Gastrocnemius medialis (tissue), 4 donors: ENCODE results near the gene SDC3. TPM values are rescaled to one million over a fixed set of nuclear protein-coding genes. Genes with fewer than 3 reads are reported as not detected.

Experiments used
- ATAC-seq, 2 donors: fragments of 150-250 bp; one replicate each; pipeline ENCODE4 v1.9.1; 2016
- DNase-seq, 2 donors: peaks; one replicate each; pipeline ENCODE4 v3.0.0-alpha.2; 2019
- H3K27ac ChIP-seq, 4 donors: fragments of 200-600 bp; sonication (generic); 1 replicate in 1 of 4; 2 replicates in 3 of 4; pipeline ENCODE4 v1.5.1; 2016 to 2018; ENCODE audit warnings: mild to moderate bottlenecking in 2 of 4, moderate library complexity in 1 of 4
- H3K27me3 ChIP-seq, 3 donors: fragments of 200-600 bp; sonication (generic) in 2 of 3; 1 replicate in 1 of 3; 2 replicates in 2 of 3; pipeline versions ENCODE4 v1.5.1 to v1.6.0; 2016 to 2019; ENCODE audit warnings: mild to moderate bottlenecking in 1 of 3, moderate library complexity in 1 of 3
- H3K36me3 ChIP-seq, 2 donors: fragments of 200-600 bp; sonication (generic) in 1 of 2; one replicate each; pipeline ENCODE4 v1.5.1; 2017 to 2018
- H3K4me1 ChIP-seq, 2 donors: fragments of 200-600 bp; sonication (generic) in 1 of 2; one replicate each; pipeline ENCODE4 v1.5.1; 2016 to 2017; ENCODE audit warnings: mild to moderate bottlenecking in 2 of 2
- H3K4me3 ChIP-seq, 4 donors: fragments of 200-600 bp; sonication (generic) in 3 of 4; 1 replicate in 1 of 4; 2 replicates in 3 of 4; pipeline ENCODE4 v1.5.1; 2016 to 2019; ENCODE audit warnings: mild to moderate bottlenecking in 2 of 4
- H3K9me3 ChIP-seq, 3 donors: fragments of 200-600 bp; sonication (generic) in 2 of 3; 1 replicate in 1 of 3; 2 replicates in 2 of 3; pipeline ENCODE4 v1.5.1; 2016 to 2019
- CTCF ChIP-seq, 5 experiments: fragments of 450-650 bp in 3 of 5; fragments of 200-600 bp in 2 of 5; sonication (generic) in 2 of 5; IDR thresholded peaks in 4 of 5; conservative IDR thresholded peaks in 1 of 5; 1 replicate in 4 of 5; 2 replicates in 1 of 5; pipeline ENCODE4 v1.5.1; 2016 to 2019; ENCODE audit warnings: antibody characterized with exemption in 5 of 5, mild to moderate bottlenecking in 3 of 5, moderate library complexity in 3 of 5
- POLR2A ChIP-seq, 2 donors: fragments of 450-650 bp; IDR thresholded peaks; one replicate each; pipeline ENCODE4 v1.6.1; 2017; ENCODE audit warnings: antibody characterized with exemption in 2 of 2, mild to moderate bottlenecking in 2 of 2, moderate library complexity in 2 of 2
- in situ Hi-C, 4 donors: fragments of 200-750 bp; cut with MboI; loops; one replicate each; pipeline versions ENCODE4 v1.15.0 to v1.8.0; 2017; ENCODE audit warnings: low sequenced_read_pairs in 4 of 4
- intact Hi-C: fragments of 100-400 bp; cut with DNase I; formaldehyde crosslinking; loops from one replicate; pipeline ENCODE4 v1.15.1; 2023; ENCODE audit warnings: low total_unique reads
- total RNA-seq, 4 donors: library from RNA; depleted of rRNA; stranded (reverse); fragments of >200 nt; gene quantifications; one replicate each; pipeline versions ENCODE4 v1.1.0 to v1.2.3, GENCODE V29; 2016

Gene SDC3
- total RNA-seq, 4 donors from 2014 or later: 2.7 to 5.6 (median 3.0) TPM

DNA sequence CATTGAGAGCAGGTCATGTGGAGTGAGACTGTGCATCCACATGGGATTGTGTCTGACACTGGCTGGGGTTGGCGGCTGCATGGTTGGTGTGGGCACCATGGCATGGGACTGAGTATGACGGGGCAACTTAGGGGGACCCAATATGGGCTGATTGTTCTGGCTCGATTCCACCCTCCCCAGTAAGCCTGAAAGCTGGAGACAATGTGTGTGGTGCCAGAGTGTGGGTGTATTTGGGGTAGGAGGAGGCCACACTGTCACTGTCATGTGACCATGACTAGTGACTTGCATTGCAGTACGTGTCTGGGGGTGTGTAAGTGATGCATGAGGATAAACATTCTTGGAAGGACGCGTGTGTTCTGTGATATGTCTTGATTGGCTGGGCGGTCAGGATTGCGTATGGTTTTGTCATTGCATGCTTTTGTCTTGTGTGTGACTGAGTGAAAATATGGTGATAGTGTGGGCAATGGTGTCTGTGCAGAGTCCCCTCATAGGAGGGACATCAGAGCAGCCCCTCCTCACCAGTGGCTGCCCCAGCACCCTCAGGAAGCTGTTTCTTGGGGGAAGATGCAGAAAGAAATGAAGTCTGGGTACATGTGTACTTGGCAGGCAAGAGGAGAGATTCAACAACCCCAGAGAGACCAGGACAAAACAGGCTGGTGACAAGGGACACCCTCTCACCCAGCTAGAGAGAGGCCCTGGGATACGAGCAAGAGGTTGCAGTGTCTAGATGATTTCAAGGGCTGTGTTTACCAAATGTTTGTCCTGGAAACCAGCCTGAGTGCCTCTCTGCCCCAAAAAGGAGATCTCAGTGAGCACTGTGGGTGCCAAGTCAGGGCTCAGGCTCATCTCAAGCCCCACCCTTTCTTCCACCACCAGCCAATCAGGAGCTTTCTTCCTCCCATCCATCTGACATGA is 36.3 kb downstream of the SDC3 start:
- in situ Hi-C loops: no loop called here
- intact Hi-C loops: no loop called here
- no peaks in the 10 kb centered on the region for H3K36me3 ChIP-seq
- TF ChIP-seq CTCF (IDR thresholded peaks at IDR 0.05 in 4 of 5, conservative IDR thresholded peaks at IDR 0.05 in 1 of 5) (no peak), POLR2A (IDR thresholded peaks at IDR 0.05) (no peak)
- H3K4me3 ChIP-seq: no peak overlapping the region
- DNase-seq (no peak), ATAC-seq (no peak)
- H3K9me3 ChIP-seq: no peaks in the 10 kb centered on the region
- H3K4me1 ChIP-seq: no peaks in the 10 kb centered on the region
- H3K27ac ChIP-seq: no peak overlapping the region
- H3K27me3 ChIP-seq: no peaks in the 10 kb centered on the region

- DNase-seq: no peak
- ATAC-seq: no peak
- no peak for TF ChIP-seq CTCF (IDR thresholded peaks at IDR 0.05 in 4 of 5, conservative IDR thresholded peaks at IDR 0.05 in 1 of 5)
- no peak for TF ChIP-seq POLR2A (IDR thresholded peaks at IDR 0.05)
- no peaks in the 10 kb centered on the region for H3K9me3 ChIP-seq
- no peak overlapping the region for H3K4me3 ChIP-seq
- no peak overlapping the region for H3K27ac ChIP-seq
- H3K4me1 ChIP-seq: no peaks in the 10 kb centered on the region
- H3K27me3 ChIP-seq: no peaks in the 10 kb centered on the region
- intact Hi-C loops: no loop called here
- in situ Hi-C loops: no loop called here
- no peaks in the 10 kb centered on the region for H3K36me3 ChIP-seq
These were observed 37.2 kb downstream of the SDC3 start for GRCh38 chr1:30871276-30871871.

DNA sequence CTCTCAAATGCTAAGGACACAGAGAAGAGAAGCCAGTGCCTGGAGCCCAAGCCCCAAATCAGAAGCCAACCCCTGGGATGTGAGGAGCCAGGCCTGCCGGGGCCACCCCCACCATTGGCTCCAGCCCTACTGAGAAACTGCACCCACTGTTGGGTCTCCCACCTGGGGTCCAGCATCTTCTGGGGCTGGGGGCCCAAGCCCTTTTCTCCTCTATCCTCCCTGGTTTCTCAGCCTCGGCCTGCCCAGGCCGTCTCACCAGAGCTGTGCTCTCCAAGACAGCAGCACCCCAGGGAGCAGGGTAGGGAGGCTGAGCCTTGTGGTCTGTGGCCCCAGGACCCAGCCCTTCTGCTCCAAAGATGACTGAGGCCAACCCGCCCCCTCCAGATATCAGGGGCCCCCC is 37.9 kb downstream of the SDC3 start:
- ATAC-seq: no peak
- Histone ChIP-seq H3K9me3 (no peaks in the 10 kb centered on the region), H3K4me3 (no peak overlapping the region), H3K27ac (no peak overlapping the region), H3K4me1 (no peaks in the 10 kb centered on the region), H3K27me3 (no peaks in the 10 kb centered on the region), H3K36me3 (no peaks in the 10 kb centered on the region)
- in situ Hi-C loops: no loop called here
- TF ChIP-seq POLR2A (IDR thresholded peaks at IDR 0.05): no peak
- TF ChIP-seq CTCF (IDR thresholded peaks at IDR 0.05 in 4 of 5, conservative IDR thresholded peaks at IDR 0.05 in 1 of 5): no peak
- intact Hi-C loops: no loop called here
- DNase-seq: no peak

- Histone ChIP-seq H3K4me1 (no peaks in the 10 kb centered on the region), H3K27ac (no peak overlapping the region), H3K9me3 (no peaks in the 10 kb centered on the region), H3K36me3 (no peaks in the 10 kb centered on the region), H3K27me3 (no peaks in the 10 kb centered on the region), H3K4me3 (no peak overlapping the region)
- ATAC-seq: no peak
- in situ Hi-C loops: no loop called here
- DNase-seq: no peak
- intact Hi-C loops: no loop called here
- TF ChIP-seq POLR2A (IDR thresholded peaks at IDR 0.05) (no peak), CTCF (IDR thresholded peaks at IDR 0.05 in 4 of 5, conservative IDR thresholded peaks at IDR 0.05 in 1 of 5) (no peak)
These were observed 38.5 kb downstream of the SDC3 start for GRCh38 chr1:30870035-30870434.
